CD14-positive monocyte (primary cell): ENCODE data around the gene DLL4. TPM values are rescaled to one million over a fixed set of nuclear protein-coding genes. Genes with fewer than 3 reads are reported as not detected.
"Not testable (repeated sequence)": the region's sequence is repeated elsewhere in the genome, so short reads cannot be mapped to it uniquely, and the experiment has no call there.

Experiments
- DNase-seq, 3 donors: peaks; one replicate each; pipeline ENCODE4 v3.0.0-alpha.2; 2011 to 2022
- H2AFZ ChIP-seq: 2 replicates; pipeline ENCODE4 v1.6.0; 2012; ENCODE audit warnings: mild to moderate bottlenecking, low read depth, low read length, inconsistent platforms; ENCODE audit not compliant: insufficient read depth, poor library complexity, severe bottlenecking
- H3K27ac ChIP-seq, 2 donors: 1 replicate in 1 of 2; 2 replicates in 1 of 2; pipeline ENCODE4 v1.5.1; 2012 to 2013; ENCODE audit warnings: low read length in 2 of 2, control low read depth in 1 of 2, inconsistent platforms in 1 of 2, low read depth in 1 of 2, mild to moderate bottlenecking in 1 of 2
- H3K27me3 ChIP-seq, 2 donors: one replicate each; pipeline versions ENCODE4 v1.6.0 to v1.6.1; 2011 to 2013; ENCODE audit warnings: low read length in 2 of 2; ENCODE audit not compliant: control insufficient read depth in 2 of 2, insufficient read depth in 2 of 2
- H3K36me3 ChIP-seq, 2 donors: replicated peaks in 1 of 2; 1 replicate in 1 of 2; 2 replicates in 1 of 2; pipeline versions ENCODE4 v1.5.1 to v1.6.1; 2012 to 2013; ENCODE audit warnings: low read length in 2 of 2, control low read depth in 1 of 2, inconsistent platforms in 1 of 2, mild to moderate bottlenecking in 1 of 2; ENCODE audit not compliant: insufficient read depth in 2 of 2, control insufficient read depth in 1 of 2
- H3K4me1 ChIP-seq, 2 donors: 1 replicate in 1 of 2; 2 replicates in 1 of 2; pipeline versions ENCODE4 v1.5.1 to v1.6.1; 2012 to 2013; ENCODE audit warnings: low read length in 2 of 2, control low read depth in 1 of 2, inconsistent platforms in 1 of 2, mild to moderate bottlenecking in 1 of 2, moderate library complexity in 1 of 2; ENCODE audit not compliant: insufficient read depth in 2 of 2, control insufficient read depth in 1 of 2
- H3K4me2 ChIP-seq: replicated peaks from 2 replicates; pipeline ENCODE3; 2012; ENCODE audit warnings: low read length, moderate library complexity, mild to moderate bottlenecking; ENCODE audit not compliant: poor library complexity, severe bottlenecking; ENCODE audit errors: extremely low read depth
- H3K4me3 ChIP-seq, 3 experiments: fragments of 200-600 bp in 1 of 3; sonication (generic) in 1 of 3; replicated peaks in 1 of 3; 1 replicate in 2 of 3; 2 replicates in 1 of 3; pipeline ENCODE4 v1.5.1; 2011 to 2013; ENCODE audit warnings: low read length in 3 of 3, mild to moderate bottlenecking in 3 of 3, control low read depth in 2 of 3, low read depth in 2 of 3, inconsistent platforms in 1 of 3, moderate library complexity in 1 of 3
- H3K79me2 ChIP-seq: 2 replicates; pipeline ENCODE4 v1.6.0; 2012; ENCODE audit warnings: mild to moderate bottlenecking, control low read depth, inconsistent platforms, low read length, moderate library complexity; ENCODE audit not compliant: insufficient read depth
- H3K9ac ChIP-seq: 2 replicates; pipeline ENCODE4 v1.6.0; 2017; ENCODE audit warnings: low read length, mild to moderate bottlenecking; ENCODE audit not compliant: insufficient read depth, poor library complexity, severe bottlenecking
- H3K9me3 ChIP-seq, 2 donors: replicated peaks in 1 of 2; 1 replicate in 1 of 2; 2 replicates in 1 of 2; pipeline versions ENCODE4 v1.5.1 to v1.6.1; 2012 to 2013; ENCODE audit warnings: low read length in 2 of 2, control low read depth in 1 of 2; ENCODE audit not compliant: control insufficient read depth in 1 of 2, insufficient read depth in 1 of 2
- H4K20me1 ChIP-seq: 2 replicates; pipeline ENCODE4 v1.6.0; 2012; ENCODE audit warnings: mild to moderate bottlenecking, low read length, control low read depth, moderate library complexity; ENCODE audit not compliant: insufficient read depth
- H3K27ac Mint-ChIP-seq, 7 donors: one replicate each; pipeline ENCODE4 v1.8.0; 2020; ENCODE audit warnings: mild to moderate bottlenecking in 7 of 7, mixed read lengths in 7 of 7, moderate library complexity in 6 of 7, inconsistent platforms in 2 of 7
- H3K27me3 Mint-ChIP-seq, 3 donors: one replicate each; pipeline ENCODE4 v1.8.0; 2021 to 2022; ENCODE audit warnings: low read depth in 3 of 3, mild to moderate bottlenecking in 3 of 3, mixed read lengths in 3 of 3, moderate library complexity in 3 of 3, inconsistent platforms in 1 of 3
- H3K36me3 Mint-ChIP-seq, 2 donors: one replicate each; pipeline ENCODE4 v1.8.0; 2020; ENCODE audit warnings: mixed read lengths in 2 of 2, inconsistent platforms in 1 of 2, mild to moderate bottlenecking in 1 of 2
- H3K4me1 Mint-ChIP-seq: one replicate; pipeline ENCODE4 v1.8.0; 2020; ENCODE audit warnings: mild to moderate bottlenecking, mixed read lengths
- H3K4me3 Mint-ChIP-seq, 2 donors: one replicate each; pipeline ENCODE4 v1.8.0; 2020; ENCODE audit warnings: mild to moderate bottlenecking in 2 of 2, mixed read lengths in 2 of 2, moderate library complexity in 1 of 2
- H3K9me3 Mint-ChIP-seq, 7 donors: one replicate each; pipeline ENCODE4 v1.8.0; 2020 to 2022; ENCODE audit warnings: mixed read lengths in 7 of 7, mild to moderate bottlenecking in 6 of 7, moderate library complexity in 6 of 7, inconsistent platforms in 2 of 7
- WGBS: methylation state at CpG from one replicate; pipeline ENCODE4 v1.1.5; 2013; ENCODE audit warnings: missing lambda C conversion rate; ENCODE audit not compliant: insufficient coverage; 5-methylcytosine and 5-hydroxymethylcytosine counted together
- intact Hi-C, 2 donors: fragments of 100-400 bp; cut with micrococcal nuclease; formaldehyde crosslinking; loops; one replicate each; pipeline versions ENCODE4 v1.15.0 to v1.15.1; 2023
- polyA plus RNA-seq, 3 donors: library from polyadenylated mRNA; depleted of rRNA in 1 of 3; unstranded in 2 of 3; stranded (reverse) in 1 of 3; fragments of 300-500 nt in 2 of 3; fragments of >200 nt in 1 of 3; fragmentation: Illumina TruSeq in 2 of 3; gene quantifications; 1 replicate in 2 of 3; 2 replicates in 1 of 3; pipeline ENCODE4 v1.2.3, GENCODE V29; 2012 to 2021
- TF ChIP-seq, protein P1 (sequence below): fragments of 200-600 bp; IDR thresholded peaks from one replicate; pipeline ENCODE4 v1.8.0; 2022; ENCODE audit warnings: antibody characterized with exemption, mild to moderate bottlenecking

Gene DLL4
- polyA plus RNA-seq, 3 donors, result 0.07 TPM; not detected in 2

GRCh38 chr15:40953713-40954074 lies 24.6 kb downstream of the DLL4 start:
- Histone ChIP-seq H3K9ac (peak overlapping the region; percentile 60), H4K20me1 (no peaks in the 10 kb centered on the region), H3K27ac (no peak overlapping the region), H3K79me2 (no peaks in the 10 kb centered on the region), H3K27me3 (peaks cover 0 to 9% of the 10 kb centered on the region in 2 donors), H3K4me3 (peak overlapping the region; percentile 31 to 81 (median 79)), H3K4me1 (peaks cover 16 to 19% of the 10 kb centered on the region in 2 donors), H3K9me3 (no peaks in the 10 kb centered on the region), H2AFZ (peak overlapping the region; percentile 93), H3K36me3 (no peaks in the 10 kb centered on the region), H3K4me2 (peak overlapping the region; percentile 97)
- Mint-ChIP-seq H3K4me3 (peak overlapping the region; percentile 86 to 93), H3K4me1 (peaks cover 22% of the 10 kb centered on the region), H3K27me3 (peaks cover 17 to 22% (median 18%) of the 10 kb centered on the region in 3 donors), H3K27ac (peak overlapping the region in 3 of 7 donors; percentile 26 to 54 (median 44)), H3K36me3 (no peaks in the 10 kb centered on the region), H3K9me3 (peaks cover 0 to 3% (median 0%) of the 10 kb centered on the region in 7 donors)
- DNase-seq, result no peak
- 15% methylated on average over 15 of the region's 17 CpGs for WGBS
- intact Hi-C loops, result no loop called here
- TF ChIP-seq, protein P1, sequence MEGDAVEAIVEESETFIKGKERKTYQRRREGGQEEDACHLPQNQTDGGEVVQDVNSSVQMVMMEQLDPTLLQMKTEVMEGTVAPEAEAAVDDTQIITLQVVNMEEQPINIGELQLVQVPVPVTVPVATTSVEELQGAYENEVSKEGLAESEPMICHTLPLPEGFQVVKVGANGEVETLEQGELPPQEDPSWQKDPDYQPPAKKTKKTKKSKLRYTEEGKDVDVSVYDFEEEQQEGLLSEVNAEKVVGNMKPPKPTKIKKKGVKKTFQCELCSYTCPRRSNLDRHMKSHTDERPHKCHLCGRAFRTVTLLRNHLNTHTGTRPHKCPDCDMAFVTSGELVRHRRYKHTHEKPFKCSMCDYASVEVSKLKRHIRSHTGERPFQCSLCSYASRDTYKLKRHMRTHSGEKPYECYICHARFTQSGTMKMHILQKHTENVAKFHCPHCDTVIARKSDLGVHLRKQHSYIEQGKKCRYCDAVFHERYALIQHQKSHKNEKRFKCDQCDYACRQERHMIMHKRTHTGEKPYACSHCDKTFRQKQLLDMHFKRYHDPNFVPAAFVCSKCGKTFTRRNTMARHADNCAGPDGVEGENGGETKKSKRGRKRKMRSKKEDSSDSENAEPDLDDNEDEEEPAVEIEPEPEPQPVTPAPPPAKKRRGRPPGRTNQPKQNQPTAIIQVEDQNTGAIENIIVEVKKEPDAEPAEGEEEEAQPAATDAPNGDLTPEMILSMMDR, result no peak

- H3K4me3 ChIP-seq, H3K9me3 Mint-ChIP-seq, H3K9me3 ChIP-seq, H3K79me2 ChIP-seq, H4K20me1 ChIP-seq, DNase-seq, H3K27ac Mint-ChIP-seq, intact Hi-C loops, H3K9ac ChIP-seq, H3K36me3 ChIP-seq, H3K36me3 Mint-ChIP-seq, H3K27me3 ChIP-seq, H3K27ac ChIP-seq: not testable (repeated sequence)
- H3K4me3 Mint-ChIP-seq, result peak overlapping the region; percentile 86 to 93
- Histone ChIP-seq H3K4me1 (peaks cover 16 to 19% of the 10 kb centered on the region in 2 donors), H3K4me2 (peak overlapping the region; percentile 97), H2AFZ (peak overlapping the region; percentile 93)
- peaks cover 18% of the 10 kb centered on the region for H3K4me1 Mint-ChIP-seq
- 45% methylated on average over 4 of the region's 8 CpGs for WGBS
- H3K27me3 Mint-ChIP-seq, result peaks cover 17 to 22% (median 18%) of the 10 kb centered on the region in 3 donors
Measured at GRCh38 chr15:40954158-40954848, 25.2 kb downstream of the DLL4 start.
